K562 (cell line): ENCODE measurements around the gene BMF. TPM values are rescaled to one million over a fixed set of nuclear protein-coding genes. Genes with fewer than 3 reads are reported as not detected.

Experiments used
- ATF1 ChIP-seq, 2 experiments: fragments of 450-650 bp in 1 of 2; IDR thresholded peaks; 2 replicates each; pipeline ENCODE4 v1.6.1; 2016; ENCODE audit warnings: missing compliant biosample characterization in 1 of 2, missing genetic modification characterization in 1 of 2
- ATF6 ChIP-seq: sonication (generic); formaldehyde crosslinking; IDR thresholded peaks from 2 replicates; pipeline ENCODE4 v1.4.0; 2020; ENCODE audit warnings: mild to moderate bottlenecking, missing genetic modification reagents
- CBX3 ChIP-seq, 2 experiments: IDR thresholded peaks; 1 replicate in 1 of 2; 2 replicates in 1 of 2; pipeline ENCODE4 v1.6.1; 2012; ENCODE audit warnings: inconsistent platforms in 2 of 2, low read length in 2 of 2, borderline replicate concordance in 1 of 2, control low read depth in 1 of 2
- CHAMP1 ChIP-seq: fragments of 450-650 bp; IDR thresholded peaks from 2 replicates; pipeline ENCODE4 v1.6.1; 2016; ENCODE audit warnings: mild to moderate bottlenecking
- CHD2 ChIP-seq: IDR thresholded peaks from 2 replicates; pipeline ENCODE4 v1.6.1; 2011; ENCODE audit warnings: low read depth, low read length
- DACH1 ChIP-seq: fragments of 450-650 bp; IDR thresholded peaks from 2 replicates; pipeline ENCODE4 v1.6.1; 2018; ENCODE audit not compliant: partially characterized antibody
- ETS2 ChIP-seq: IDR thresholded peaks from 2 replicates; pipeline ENCODE4 v1.6.1; 2016; ENCODE audit warnings: borderline replicate concordance, missing genetic modification characterization, mild to moderate bottlenecking, moderate library complexity, missing compliant biosample characterization; ENCODE audit not compliant: poor library complexity, severe bottlenecking
- FUS ChIP-seq: fragments of 200-400 bp; formaldehyde crosslinking; optimal IDR thresholded peaks from 2 replicates; pipeline ENCODE3; 2017; ENCODE audit warnings: low read depth, low read length
- HDGF ChIP-seq: fragments of 450-650 bp; IDR thresholded peaks from 2 replicates; pipeline ENCODE4 v1.6.1; 2016
- HNRNPUL1 ChIP-seq: fragments of 200-400 bp; formaldehyde crosslinking; IDR thresholded peaks from 2 replicates; pipeline ENCODE4 v1.6.1; 2017; ENCODE audit warnings: low read length
- MCM2 ChIP-seq: fragments of 450-650 bp; IDR thresholded peaks from 2 replicates; pipeline ENCODE4 v1.6.1; 2017; ENCODE audit warnings: low read depth, mild to moderate bottlenecking
- POLR3A ChIP-seq: IDR thresholded peaks from 2 replicates; pipeline ENCODE4 v1.6.1; 2011; ENCODE audit warnings: borderline replicate concordance, mild to moderate bottlenecking, moderate library complexity; ENCODE audit not compliant: insufficient read length, insufficient read depth; ENCODE audit errors: extremely low read depth
- RFX1 ChIP-seq: fragments of 450-650 bp; IDR thresholded peaks from 2 replicates; pipeline ENCODE4 v1.6.1; 2016; ENCODE audit warnings: mild to moderate bottlenecking, moderate library complexity
- SMAD2 ChIP-seq: fragments of 150-350 bp; IDR thresholded peaks from 2 replicates; pipeline ENCODE4 v1.6.1; 2014; ENCODE audit warnings: low read depth, mild to moderate bottlenecking, low read length
- THRAP3 ChIP-seq: fragments of 450-650 bp; IDR thresholded peaks from 2 replicates; pipeline ENCODE4 v1.6.1; 2016; ENCODE audit warnings: mild to moderate bottlenecking, inconsistent platforms, borderline replicate concordance
- ZNF75A ChIP-seq: fragments of 450-650 bp; formaldehyde crosslinking; IDR thresholded peaks from 2 replicates; pipeline ENCODE4 v1.4.0; 2020; ENCODE audit warnings: mild to moderate bottlenecking
- polyA plus RNA-seq, 8 experiments: library from polyadenylated mRNA; depleted of rRNA in 4 of 8; stranded (reverse) in 5 of 8; unstranded in 3 of 8; fragments of >200 nt; fragmentation: Nextera tagmentation in 2 of 8; fragmentation: Illumina TruSeq in 1 of 8; extraction: Ambion mirVana in 2 of 8; extraction: Trizol in 1 of 8; gene quantifications; 2 replicates each; pipeline versions ENCODE4 v1.2.1 to v1.2.3, GENCODE V29; 2011 to 2014; ENCODE audit warnings: inconsistent platforms in 1 of 8, missing spikeins in 1 of 8
- total RNA-seq, 7 experiments: library from RNA; depleted of rRNA in 6 of 7; stranded (reverse); fragments of >200 nt in 6 of 7; fragmentation: Illumina TruSeq in 2 of 7; extraction: Trizol in 2 of 7; gene quantifications; 2 replicates each; pipeline versions ENCODE4 v1.2.1 to v1.2.3, GENCODE V29; 2011 to 2021; ENCODE audit warnings: low replicate concordance in 1 of 7
- TF ChIP-seq, protein P1 (sequence below): sonication (generic); formaldehyde crosslinking; IDR thresholded peaks from 2 replicates; pipeline ENCODE4 v1.8.0; 2022; ENCODE audit warnings: missing genetic modification reagents, mild to moderate bottlenecking, borderline replicate concordance

BMF gene
- total and polyA plus RNA-seq, 9 of the 15 experiments (the other 6 are each of a cell fraction or from before 2014, with no cell fraction given) = 0.25 to 0.91 (median 0.59) TPM; not detected in 2

GRCh38 chr15:40104865-40105516, 3.7 kb downstream of the BMF start (continued):
- no peak for TF ChIP-seq ATF1 (CRISPR knock-in tag; IDR thresholded peaks at IDR 0.05)
- no peak for TF ChIP-seq ATF1 (tag; IDR thresholded peaks at IDR 0.05)
- no peak; the same call in 1 of the 2 replicates for TF ChIP-seq HDGF
- TF ChIP-seq HNRNPUL1 = no peak
- TF ChIP-seq MCM2 = no peak
- TF ChIP-seq ETS2 (tag) = no peak
- TF ChIP-seq FUS = no peak
- TF ChIP-seq RFX1 = no peak
- no peak for TF ChIP-seq ATF6 (CRISPR knock-in tag)
- no peak for TF ChIP-seq CHAMP1
- no peak for TF ChIP-seq DACH1
- no peak for TF ChIP-seq POLR3A
- no peak for TF ChIP-seq CHD2
- TF ChIP-seq, protein P1, sequence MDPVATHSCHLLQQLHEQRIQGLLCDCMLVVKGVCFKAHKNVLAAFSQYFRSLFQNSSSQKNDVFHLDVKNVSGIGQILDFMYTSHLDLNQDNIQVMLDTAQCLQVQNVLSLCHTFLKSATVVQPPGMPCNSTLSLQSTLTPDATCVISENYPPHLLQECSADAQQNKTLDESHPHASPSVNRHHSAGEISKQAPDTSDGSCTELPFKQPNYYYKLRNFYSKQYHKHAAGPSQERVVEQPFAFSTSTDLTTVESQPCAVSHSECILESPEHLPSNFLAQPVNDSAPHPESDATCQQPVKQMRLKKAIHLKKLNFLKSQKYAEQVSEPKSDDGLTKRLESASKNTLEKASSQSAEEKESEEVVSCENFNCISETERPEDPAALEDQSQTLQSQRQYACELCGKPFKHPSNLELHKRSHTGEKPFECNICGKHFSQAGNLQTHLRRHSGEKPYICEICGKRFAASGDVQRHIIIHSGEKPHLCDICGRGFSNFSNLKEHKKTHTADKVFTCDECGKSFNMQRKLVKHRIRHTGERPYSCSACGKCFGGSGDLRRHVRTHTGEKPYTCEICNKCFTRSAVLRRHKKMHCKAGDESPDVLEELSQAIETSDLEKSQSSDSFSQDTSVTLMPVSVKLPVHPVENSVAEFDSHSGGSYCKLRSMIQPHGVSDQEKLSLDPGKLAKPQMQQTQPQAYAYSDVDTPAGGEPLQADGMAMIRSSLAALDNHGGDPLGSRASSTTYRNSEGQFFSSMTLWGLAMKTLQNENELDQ = no peak
- no peak for TF ChIP-seq ZNF75A (CRISPR knock-in tag)
- no peak for TF ChIP-seq CBX3 (IDR thresholded peaks at IDR 0.05; ENCODE audit: borderline replicate concordance in 1 of 2, low read length in 2 of 2)
- TF ChIP-seq SMAD2 = no peak
- TF ChIP-seq THRAP3 = no peak
